Epithelial cell of esophagus (primary cell): ENCODE results near the gene ZXDC.
A peak's percentile ranks its signal among the peaks of the same experiment; 100 is the strongest.

ENCODE experiments used
- DNase-seq: peaks from one replicate; pipeline ENCODE4 v3.0.0; 2010; ENCODE audit warnings: low read depth
- H3K4me3 ChIP-seq: 2 replicates; pipeline ENCODE4 v1.5.1; 2011; ENCODE audit warnings: mild to moderate bottlenecking, low read length, control low read depth
- CTCF ChIP-seq: IDR thresholded peaks from 2 replicates; pipeline ENCODE4 v1.5.1; 2011; ENCODE audit warnings: low read depth, mild to moderate bottlenecking, low read length, control low read depth, inconsistent platforms; ENCODE audit not compliant: insufficient read depth; ENCODE audit errors: missing control alignments

The ZXDC gene

GRCh38 chr3:126474498-126475412, 936 bp downstream of the ZXDC start:
- H3K4me3 ChIP-seq = peak overlapping the region; percentile 75
- peak; percentile 39 for DNase-seq
- TF ChIP-seq CTCF = no peak

- H3K4me3 ChIP-seq = peak overlapping the region; percentile 39
- no peak for TF ChIP-seq CTCF
- peak; percentile 14 for DNase-seq
These were observed 2.2 kb downstream of the ZXDC start for GRCh38 chr3:126473292-126474168.

GRCh38 chr3:126472277-126473006, 3.2 kb downstream of the ZXDC start:
- peak; percentile 95 for DNase-seq
- H3K4me3 ChIP-seq = peak overlapping the region; percentile 24
- TF ChIP-seq CTCF = peak; percentile 38

GRCh38 chr3:126469479-126469878, 6.2 kb downstream of the ZXDC start:
- no peak overlapping the region for H3K4me3 ChIP-seq
- DNase-seq = no peak
- no peak for TF ChIP-seq CTCF

GRCh38 chr3:126468028-126468891, 7.4 kb downstream of the ZXDC start:
- no peak overlapping the region for H3K4me3 ChIP-seq
- no peak for TF ChIP-seq CTCF
- DNase-seq = peak; percentile 34

- no peak overlapping the region for H3K4me3 ChIP-seq
- no peak for TF ChIP-seq CTCF
- no peak for DNase-seq
These were observed 8.1 kb downstream of the ZXDC start for GRCh38 chr3:126467611-126467955.
